Breast epithelium (tissue), 3 donors: ENCODE results near the gene TFE3.

ENCODE experiments used
- CTCF ChIP-seq, 3 donors: fragments of 450-650 bp; IDR thresholded peaks; one replicate each; pipeline ENCODE4 v1.5.1; 2016 to 2017; ENCODE audit warnings: antibody characterized with exemption in 3 of 3, mild to moderate bottlenecking in 3 of 3, moderate library complexity in 3 of 3
- POLR2A ChIP-seq: fragments of 450-650 bp; IDR thresholded peaks from one replicate; pipeline ENCODE4 v1.6.1; 2016; ENCODE audit warnings: antibody characterized with exemption, mild to moderate bottlenecking, moderate library complexity

- TF ChIP-seq CTCF (IDR thresholded peaks at IDR 0.05) (no peak), POLR2A (no peak)
These were observed 12.9 kb downstream of the TFE3 start for GRCh38 chrX:49030283-49030682.
